Suprapubic skin (tissue), 4 donors: ENCODE results near the gene TIMM23. TPM values are rescaled to one million over a fixed set of nuclear protein-coding genes. Genes with fewer than 3 reads are reported as not detected.

Experiments used
- DNase-seq, 2 donors: peaks; one replicate each; pipeline ENCODE4 v3.0.0-alpha.2; 2019; ENCODE audit warnings: low spot score in 2 of 2
- H3K27ac ChIP-seq: fragments of 200-600 bp; sonication (generic); one replicate; pipeline ENCODE4 v1.5.1; 2019
- H3K27me3 ChIP-seq: fragments of 200-600 bp; sonication (generic); one replicate; pipeline ENCODE4 v1.5.1; 2019
- H3K36me3 ChIP-seq: fragments of 200-600 bp; sonication (generic); one replicate; pipeline ENCODE4 v1.5.1; 2019
- H3K4me1 ChIP-seq: fragments of 200-600 bp; sonication (generic); one replicate; pipeline ENCODE4 v1.5.1; 2019
- H3K4me3 ChIP-seq: fragments of 200-600 bp; sonication (generic); one replicate; pipeline ENCODE4 v1.5.1; 2019; ENCODE audit warnings: mild to moderate bottlenecking
- H3K9me3 ChIP-seq: fragments of 200-600 bp; sonication (generic); one replicate; pipeline ENCODE4 v1.5.1; 2019
- EP300 ChIP-seq: sonication (generic); formaldehyde crosslinking; IDR thresholded peaks from one replicate; pipeline ENCODE4 v1.6.1; 2017; ENCODE audit warnings: antibody characterized with exemption
- POLR2A ChIP-seq, 2 donors: fragments of 450-650 bp; IDR thresholded peaks; one replicate each; pipeline ENCODE4 v1.6.1; 2017; ENCODE audit warnings: antibody characterized with exemption in 2 of 2, mild to moderate bottlenecking in 2 of 2, moderate library complexity in 2 of 2
- POLR2AphosphoS5 ChIP-seq, 3 donors: sonication (generic); formaldehyde crosslinking; IDR thresholded peaks; one replicate each; pipeline ENCODE4 v1.6.1; 2017; ENCODE audit warnings: antibody characterized with exemption in 3 of 3
- WGBS: methylation state at CpG from one replicate; pipeline ENCODE4 v1.1.5; 2018; 5-methylcytosine and 5-hydroxymethylcytosine counted together
- total RNA-seq, 4 donors: library from RNA; depleted of rRNA; stranded (reverse); fragments of >200 nt; gene quantifications; one replicate each; pipeline ENCODE4 v1.1.0, GENCODE V29; 2016
- TF ChIP-seq, protein P1 (sequence below), 2 donors: fragments of 200-600 bp in 1 of 2; fragments of 450-650 bp in 1 of 2; sonication (generic) in 1 of 2; IDR thresholded peaks; one replicate each; pipeline ENCODE4 v1.5.1; 2016 to 2019; ENCODE audit warnings: antibody characterized with exemption in 2 of 2, mild to moderate bottlenecking in 1 of 2, moderate library complexity in 1 of 2

The TIMM23 gene
- total RNA-seq, 4 donors from 2014 or later, result 35.3 to 72.3 (median 57.6) TPM

DNA sequence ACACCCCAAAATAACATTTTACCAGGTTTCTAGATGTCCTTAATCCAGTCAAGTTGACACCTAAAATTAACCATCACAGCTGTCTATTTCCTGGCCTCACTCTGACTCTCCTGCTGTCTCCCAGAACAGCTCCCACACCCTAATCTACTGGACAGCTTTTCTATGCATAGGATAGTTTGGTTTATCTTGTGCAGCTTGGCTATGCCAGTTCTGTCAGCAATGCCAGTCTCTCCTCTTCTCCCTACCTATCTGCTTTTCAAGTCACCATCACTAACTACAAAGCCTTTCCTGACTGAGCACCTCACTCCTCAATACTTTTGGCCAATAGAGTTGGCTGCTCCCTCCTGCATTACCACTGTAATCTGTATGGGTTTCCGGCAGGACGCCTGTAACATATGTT is 53.1 kb downstream of the TIMM23 start:
- no peak for TF ChIP-seq POLR2A (IDR thresholded peaks at IDR 0.05)
- TF ChIP-seq POLR2AphosphoS5 (IDR thresholded peaks at IDR 0.05), result no peak
- no peak for TF ChIP-seq EP300
- TF ChIP-seq, protein P1, sequence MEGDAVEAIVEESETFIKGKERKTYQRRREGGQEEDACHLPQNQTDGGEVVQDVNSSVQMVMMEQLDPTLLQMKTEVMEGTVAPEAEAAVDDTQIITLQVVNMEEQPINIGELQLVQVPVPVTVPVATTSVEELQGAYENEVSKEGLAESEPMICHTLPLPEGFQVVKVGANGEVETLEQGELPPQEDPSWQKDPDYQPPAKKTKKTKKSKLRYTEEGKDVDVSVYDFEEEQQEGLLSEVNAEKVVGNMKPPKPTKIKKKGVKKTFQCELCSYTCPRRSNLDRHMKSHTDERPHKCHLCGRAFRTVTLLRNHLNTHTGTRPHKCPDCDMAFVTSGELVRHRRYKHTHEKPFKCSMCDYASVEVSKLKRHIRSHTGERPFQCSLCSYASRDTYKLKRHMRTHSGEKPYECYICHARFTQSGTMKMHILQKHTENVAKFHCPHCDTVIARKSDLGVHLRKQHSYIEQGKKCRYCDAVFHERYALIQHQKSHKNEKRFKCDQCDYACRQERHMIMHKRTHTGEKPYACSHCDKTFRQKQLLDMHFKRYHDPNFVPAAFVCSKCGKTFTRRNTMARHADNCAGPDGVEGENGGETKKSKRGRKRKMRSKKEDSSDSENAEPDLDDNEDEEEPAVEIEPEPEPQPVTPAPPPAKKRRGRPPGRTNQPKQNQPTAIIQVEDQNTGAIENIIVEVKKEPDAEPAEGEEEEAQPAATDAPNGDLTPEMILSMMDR (IDR thresholded peaks at IDR 0.05), result no peak
- Histone ChIP-seq H3K27me3 (no peaks in the 10 kb centered on the region), H3K36me3 (no peaks in the 10 kb centered on the region), H3K4me3 (no peak overlapping the region), H3K9me3 (no peaks in the 10 kb centered on the region), H3K27ac (no peak overlapping the region), H3K4me1 (peaks cover 86% of the 10 kb centered on the region)
- DNase-seq, result no peak
- WGBS, result 47% methylated on average over 2 of the region's 2 CpGs

DNA sequence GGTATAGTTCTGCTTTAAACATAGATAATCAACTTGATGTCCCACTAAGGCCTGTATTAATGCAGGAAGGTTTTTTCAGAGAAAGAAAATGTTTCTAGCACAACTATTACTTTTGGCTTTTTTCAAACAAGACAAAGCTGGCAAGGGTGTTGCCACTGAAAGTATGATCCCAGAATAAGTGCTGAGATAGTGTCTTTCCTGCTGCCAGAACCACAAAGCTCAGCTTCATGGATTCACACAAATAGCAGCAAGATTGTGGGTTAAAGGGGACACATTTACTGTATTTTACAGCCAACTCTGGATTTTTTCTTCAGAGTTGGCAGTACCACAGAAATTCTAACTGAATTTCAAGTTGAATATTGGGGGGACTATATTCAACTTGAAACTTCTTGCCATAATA is 53.8 kb downstream of the TIMM23 start:
- Histone ChIP-seq H3K4me1 (peaks cover 89% of the 10 kb centered on the region), H3K9me3 (no peaks in the 10 kb centered on the region), H3K27me3 (no peaks in the 10 kb centered on the region), H3K4me3 (no peak overlapping the region), H3K27ac (no peak overlapping the region), H3K36me3 (no peaks in the 10 kb centered on the region)
- DNase-seq, result no peak
- TF ChIP-seq, protein P1 (IDR thresholded peaks at IDR 0.05), result no peak
- TF ChIP-seq POLR2A (IDR thresholded peaks at IDR 0.05), result no peak
- no peak for TF ChIP-seq POLR2AphosphoS5 (IDR thresholded peaks at IDR 0.05)
- no peak for TF ChIP-seq EP300

DNA sequence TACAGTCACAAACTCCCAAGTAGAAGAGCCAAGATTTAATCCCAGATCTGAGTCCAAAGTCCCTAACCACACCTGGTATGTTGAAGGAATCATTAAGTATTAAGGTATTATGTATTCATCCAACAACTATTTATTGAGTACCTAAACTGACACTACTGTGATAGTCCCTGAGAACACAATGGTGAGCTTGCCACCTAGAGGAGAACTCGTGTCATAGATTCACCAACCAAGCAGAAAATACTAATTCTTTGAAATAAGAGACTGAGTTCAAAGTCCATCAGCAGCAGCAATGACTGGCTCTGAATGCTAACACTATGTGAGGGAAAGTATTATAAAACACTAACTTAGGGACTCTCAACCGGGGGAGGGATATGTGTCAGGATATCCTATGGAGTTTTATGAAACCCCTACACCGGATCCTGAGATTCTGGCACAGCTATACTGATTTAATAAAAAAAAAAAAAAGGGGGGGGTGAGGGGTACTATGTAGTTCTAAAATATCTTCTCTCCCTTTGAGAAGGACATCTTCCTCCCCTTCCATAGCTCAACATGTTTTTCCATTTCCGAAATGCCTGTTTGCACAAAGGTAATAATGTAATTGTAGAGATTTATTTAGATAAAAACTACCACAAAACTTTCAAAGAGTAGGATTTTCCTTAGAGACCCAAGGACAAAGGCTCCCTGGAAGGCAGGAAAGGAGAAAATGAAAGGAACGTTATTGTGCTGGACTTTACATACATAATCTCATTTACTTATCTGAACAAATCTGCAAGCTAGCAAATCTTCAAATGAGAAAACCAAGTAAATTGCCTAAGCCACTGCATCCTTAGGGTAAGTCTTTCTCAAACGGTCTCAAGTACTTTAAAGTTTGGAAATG is 56.5 kb downstream of the TIMM23 start:
- WGBS, result 27% methylated on average over 6 of the region's 6 CpGs
- no peak for TF ChIP-seq POLR2AphosphoS5 (IDR thresholded peaks at IDR 0.05)
- TF ChIP-seq, protein P1 (IDR thresholded peaks at IDR 0.05), result peak; percentile 52 to 56
- no peak for DNase-seq
- Histone ChIP-seq H3K36me3 (no peaks in the 10 kb centered on the region), H3K4me3 (peak overlapping the region; percentile 69), H3K27me3 (no peaks in the 10 kb centered on the region), H3K27ac (peak overlapping the region; percentile 94), H3K4me1 (peaks cover 63% of the 10 kb centered on the region), H3K9me3 (no peaks in the 10 kb centered on the region)

DNA sequence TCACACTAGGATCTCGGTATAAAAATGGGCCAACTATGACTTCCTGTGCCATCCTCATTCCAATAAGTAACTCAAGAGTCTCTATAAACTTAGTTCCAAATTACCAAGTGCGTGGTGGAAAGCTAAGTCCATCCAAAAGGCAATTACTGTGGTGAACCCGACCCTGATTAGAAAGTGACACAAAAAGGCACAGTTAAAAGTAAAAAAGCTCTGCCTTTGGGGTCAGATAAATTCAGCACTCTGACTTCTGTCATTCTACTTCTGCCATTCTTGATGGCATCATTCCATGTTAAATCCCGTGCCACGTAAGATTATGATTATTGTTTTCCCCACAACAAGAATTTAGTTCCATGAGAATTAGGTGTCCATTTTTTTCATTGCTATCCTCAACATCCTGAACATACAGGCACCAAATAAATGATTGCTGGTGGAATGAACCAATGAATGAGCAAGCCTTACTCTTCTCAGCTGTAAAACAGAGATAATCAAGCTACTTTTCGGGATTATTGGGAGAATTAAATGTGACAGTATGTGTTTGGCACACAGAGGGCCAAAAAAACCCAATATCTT is 57.3 kb downstream of the TIMM23 start:
- Histone ChIP-seq H3K27me3 (no peaks in the 10 kb centered on the region), H3K4me3 (peak overlapping the region; percentile 69), H3K9me3 (no peaks in the 10 kb centered on the region), H3K27ac (peak overlapping the region; percentile 94), H3K4me1 (peaks cover 56% of the 10 kb centered on the region), H3K36me3 (no peaks in the 10 kb centered on the region)
- TF ChIP-seq, protein P1 (IDR thresholded peaks at IDR 0.05), result no peak
- TF ChIP-seq POLR2AphosphoS5 (IDR thresholded peaks at IDR 0.05) (no peak), POLR2A (IDR thresholded peaks at IDR 0.05) (no peak), EP300 (no peak)
- WGBS, result 7% methylated on average over 6 of the region's 6 CpGs
- DNase-seq, result no peak
